GM06990 (cell line): ENCODE results near the gene CFAP92.

Experiments used
- DNase-seq: peaks from one replicate; pipeline ENCODE4 v3.0.0-alpha.2; 2011; ENCODE audit not compliant: insufficient read length; ENCODE audit errors: extremely low read depth
- H3K27me3 ChIP-seq: replicated peaks from 2 replicates; pipeline ENCODE4 v1.6.0; 2011; ENCODE audit warnings: low read length; ENCODE audit not compliant: control insufficient read depth, insufficient read depth
- H3K36me3 ChIP-seq: 2 replicates; pipeline ENCODE4 v1.5.1; 2011; ENCODE audit warnings: low read length; ENCODE audit not compliant: control insufficient read depth, insufficient read depth
- H3K4me3 ChIP-seq: replicated peaks from 2 replicates; pipeline ENCODE4 v1.5.1; 2011; ENCODE audit warnings: low read depth, mild to moderate bottlenecking, control low read depth, low read length
- CTCF ChIP-seq: IDR thresholded peaks from 2 replicates; pipeline ENCODE4 v1.5.1; 2011; ENCODE audit warnings: low read length, control low read depth, mild to moderate bottlenecking, inconsistent platforms; ENCODE audit not compliant: insufficient read depth, poor library complexity, severe bottlenecking

CFAP92 gene

DNA sequence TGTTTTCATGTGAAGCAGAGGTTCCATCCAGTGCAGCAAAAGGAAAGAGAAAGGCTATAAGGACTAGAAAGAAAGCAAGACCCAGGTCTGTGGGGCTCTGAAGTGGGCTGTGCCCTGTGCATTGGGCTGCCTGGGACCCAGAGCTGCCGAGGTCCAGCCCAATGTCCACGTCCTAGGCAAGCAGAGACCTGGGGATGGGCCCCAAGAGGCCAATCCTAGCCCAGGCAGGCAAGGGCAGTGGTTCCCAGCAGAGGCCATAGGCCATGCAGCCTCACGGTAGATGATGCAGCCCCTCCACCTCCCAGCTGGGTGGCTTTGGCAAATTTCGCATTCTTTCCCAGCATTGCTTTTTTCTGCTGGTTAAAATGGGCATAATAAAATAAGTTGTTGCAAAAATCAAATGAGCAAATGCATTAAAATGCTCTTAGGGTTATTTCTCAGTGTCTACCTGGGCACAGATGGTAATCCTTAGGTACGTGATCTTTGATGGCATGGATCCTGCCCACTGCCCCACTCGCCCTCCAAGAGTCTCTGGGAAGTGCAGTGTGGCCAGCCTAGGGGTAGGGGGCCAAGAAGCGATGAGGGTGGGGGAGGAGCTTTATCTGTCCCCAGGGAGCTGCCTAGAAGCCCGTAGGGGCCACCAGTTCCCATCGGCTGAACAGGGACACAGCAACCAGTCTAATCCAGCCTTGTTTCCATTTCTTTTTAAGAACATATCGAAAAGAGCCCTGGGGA, 44.4 kb upstream of the CFAP92 start:
- Histone ChIP-seq H3K36me3 (no peaks in the 10 kb centered on the region), H3K4me3 (no peak overlapping the region), H3K27me3 (no peaks in the 10 kb centered on the region; the same call in 1 of the 2 replicates)
- TF ChIP-seq CTCF = no peak
- DNase-seq = no peak

DNA sequence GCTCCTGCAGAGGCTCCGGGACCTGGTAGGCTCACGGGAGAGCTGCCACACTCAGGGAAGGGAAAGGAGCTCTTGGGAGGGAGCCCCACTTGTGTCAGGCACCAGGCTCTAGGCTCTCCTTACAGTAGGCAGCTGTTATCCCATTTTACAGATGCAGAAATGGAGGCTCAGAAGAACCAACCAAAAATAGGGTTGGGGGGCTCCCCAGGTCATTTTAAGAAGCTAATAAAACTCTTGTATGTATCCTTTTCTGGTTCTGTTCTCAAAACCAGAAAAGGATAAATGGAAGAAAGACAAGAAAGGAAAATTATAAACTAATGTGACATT, 43.2 kb upstream of the CFAP92 start:
- H3K4me3 ChIP-seq = no peak overlapping the region
- TF ChIP-seq CTCF = no peak

DNA sequence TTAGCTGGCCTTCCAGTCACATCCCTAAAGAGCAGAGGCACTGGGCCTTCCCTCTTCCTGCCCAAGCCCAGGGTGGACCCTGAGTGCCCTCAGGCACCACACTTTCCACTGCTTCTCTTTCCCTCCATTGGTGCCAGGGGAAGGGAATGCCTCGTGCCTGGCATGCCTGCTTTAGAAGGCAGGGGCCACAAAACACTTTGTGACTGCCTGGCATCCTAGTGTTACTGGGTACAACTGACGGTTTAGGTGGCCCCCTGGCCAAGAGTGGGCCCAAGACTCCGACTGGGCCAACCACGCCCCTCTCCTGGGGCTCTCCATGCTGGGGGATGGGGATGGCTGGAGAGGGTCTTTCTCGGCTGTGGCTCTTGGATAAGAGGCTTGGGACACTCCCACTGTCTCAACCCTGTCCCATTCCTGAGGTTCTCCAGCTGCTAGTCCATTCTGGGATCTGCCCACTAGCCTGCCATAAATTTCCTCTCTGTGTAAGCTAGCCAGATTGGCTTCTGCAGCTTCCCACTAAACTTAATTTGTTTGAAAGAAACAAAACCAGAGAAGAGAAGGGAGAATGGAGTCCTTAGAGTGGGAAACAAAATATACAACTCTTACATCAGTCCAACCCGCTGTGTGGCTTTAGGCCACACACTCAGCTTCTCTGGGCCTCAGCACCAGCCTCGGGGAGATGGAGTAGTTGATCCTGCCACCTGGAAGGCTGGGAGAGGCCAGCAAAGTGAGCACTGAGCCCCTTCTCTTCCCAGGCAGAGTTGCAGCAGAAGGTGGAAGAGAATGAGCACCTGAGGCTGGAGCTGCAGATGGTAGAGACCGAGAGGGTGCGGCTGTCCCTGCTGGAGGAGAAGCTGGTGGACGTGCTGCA, 42.6 kb upstream of the CFAP92 start:
- H3K36me3 ChIP-seq = no peaks in the 10 kb centered on the region
- DNase-seq = no peak
- no peak for TF ChIP-seq CTCF
- no peak overlapping the region for H3K4me3 ChIP-seq
- H3K27me3 ChIP-seq = no peaks in the 10 kb centered on the region; the same call in 1 of the 2 replicates

More for the DNA sequence above, 43.2 kb upstream of the CFAP92 start:
- no peaks in the 10 kb centered on the region for H3K36me3 ChIP-seq
- no peaks in the 10 kb centered on the region; the same call in 1 of the 2 replicates for H3K27me3 ChIP-seq
- no peak for DNase-seq

DNA sequence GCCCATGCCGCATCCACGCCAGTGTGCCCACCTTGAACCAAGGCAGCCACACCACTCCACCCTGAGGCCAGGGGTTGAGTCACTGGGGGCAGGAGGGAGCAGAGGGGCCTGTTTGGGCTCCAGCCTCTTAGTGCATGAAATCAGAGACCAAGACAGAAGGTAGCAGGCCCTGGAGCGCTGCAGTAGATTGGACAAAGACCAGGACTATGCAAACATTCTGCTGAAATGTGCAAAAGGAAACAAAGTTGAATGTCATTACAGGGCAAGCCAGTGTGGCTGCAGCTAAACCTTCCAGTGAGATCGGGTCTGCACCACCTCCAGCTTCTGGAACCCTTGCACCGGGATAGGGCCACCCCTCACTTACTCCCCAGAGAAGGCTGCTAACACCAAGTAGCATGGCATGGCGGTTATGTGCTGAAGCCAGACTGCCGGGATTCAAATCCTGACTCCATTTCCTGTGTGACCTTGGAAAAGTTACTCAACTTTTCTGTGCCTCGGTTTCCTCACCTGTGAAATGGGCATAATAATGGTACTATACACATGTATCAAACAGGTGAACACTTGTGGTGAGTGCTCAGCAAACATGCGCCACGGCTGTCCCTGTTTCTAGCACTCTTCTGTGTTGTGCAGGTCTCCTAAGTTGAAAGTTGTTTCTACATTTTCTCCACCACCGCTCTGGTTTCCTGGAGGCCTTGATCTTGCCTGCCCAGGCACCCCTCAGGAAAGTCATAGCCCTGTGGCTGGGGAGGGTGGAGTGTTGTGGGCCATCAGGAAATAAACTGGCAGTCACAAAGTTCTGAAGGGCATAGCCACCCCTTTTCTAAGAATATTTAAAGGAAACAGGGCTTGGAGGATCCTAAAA, 41.7 kb upstream of the CFAP92 start:
- TF ChIP-seq CTCF = no peak
- DNase-seq = no peak
- H3K27me3 ChIP-seq = no peaks in the 10 kb centered on the region; the same call in 1 of the 2 replicates
- no peak overlapping the region for H3K4me3 ChIP-seq
- H3K36me3 ChIP-seq = no peaks in the 10 kb centered on the region

DNA sequence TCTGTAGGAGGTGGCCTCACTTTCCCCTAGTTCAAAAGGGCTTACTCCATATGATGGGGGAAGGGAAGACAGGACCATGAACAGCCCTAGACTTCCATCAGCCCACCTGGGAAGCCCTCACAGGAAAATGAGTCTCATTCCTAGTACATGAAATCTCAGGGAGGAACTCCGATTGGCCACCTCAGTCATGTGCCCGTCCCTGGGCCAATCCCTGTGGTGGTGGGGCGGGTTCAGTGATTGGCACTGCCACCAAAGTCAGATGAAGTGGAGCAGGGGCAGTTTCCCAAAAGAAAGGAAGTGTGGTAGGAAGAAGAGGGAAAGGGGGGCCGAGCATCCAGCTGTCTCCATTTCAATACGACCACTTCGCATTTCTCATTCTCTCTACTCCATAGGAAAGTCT, 40.8 kb upstream of the CFAP92 start:
- no peak for DNase-seq
- H3K4me3 ChIP-seq = no peak overlapping the region
- TF ChIP-seq CTCF = no peak

More for the DNA sequence above, 40.8 kb upstream of the CFAP92 start:
- Histone ChIP-seq H3K36me3 (no peaks in the 10 kb centered on the region), H3K27me3 (no peaks in the 10 kb centered on the region; the same call in 1 of the 2 replicates)
